GM19099 (cell line): Measurements from ENCODE around the gene SPPL3.

ENCODE experiments used
- POLR2A ChIP-seq: IDR thresholded peaks from 3 replicates; pipeline ENCODE4 v1.6.1; 2011; ENCODE audit warnings: low read depth; ENCODE audit not compliant: insufficient read length; ENCODE audit errors: extremely low read depth

SPPL3 gene

GRCh38 chr12:120844768-120845449 lies 59.2 kb downstream of the SPPL3 start:
- TF ChIP-seq POLR2A: no peak

- no peak for TF ChIP-seq POLR2A
Measured at GRCh38 chr12:120844297-120844696, 59.9 kb downstream of the SPPL3 start.

DNA sequence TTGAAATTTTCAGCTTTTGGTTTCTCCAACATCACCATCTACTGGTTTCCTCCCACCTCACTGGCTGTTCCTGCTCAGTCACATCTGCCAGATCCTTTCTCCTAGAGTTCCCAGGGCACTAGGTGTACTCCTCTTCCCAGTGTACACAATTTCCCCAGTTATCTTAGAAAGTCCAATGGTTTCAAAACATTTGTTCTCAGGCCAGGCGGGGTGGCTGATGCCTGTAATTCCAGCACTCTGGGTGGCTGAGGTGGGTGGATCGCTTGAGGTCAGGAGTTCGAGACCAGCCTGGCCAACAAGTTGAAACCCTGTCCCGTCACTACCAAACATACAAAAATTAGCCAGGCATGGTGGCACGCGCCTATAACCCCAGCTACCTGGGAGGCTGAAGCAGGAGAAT lies 60.7 kb downstream of the SPPL3 start:
- TF ChIP-seq POLR2A: no peak

- no peak for TF ChIP-seq POLR2A
Measured at GRCh38 chr12:120842595-120842994, 61.6 kb downstream of the SPPL3 start.

- no peak for TF ChIP-seq POLR2A
Measured at GRCh38 chr12:120841525-120841924, 62.6 kb downstream of the SPPL3 start.

- no peak for TF ChIP-seq POLR2A
Measured at GRCh38 chr12:120839503-120839902, 64.7 kb downstream of the SPPL3 start.

DNA sequence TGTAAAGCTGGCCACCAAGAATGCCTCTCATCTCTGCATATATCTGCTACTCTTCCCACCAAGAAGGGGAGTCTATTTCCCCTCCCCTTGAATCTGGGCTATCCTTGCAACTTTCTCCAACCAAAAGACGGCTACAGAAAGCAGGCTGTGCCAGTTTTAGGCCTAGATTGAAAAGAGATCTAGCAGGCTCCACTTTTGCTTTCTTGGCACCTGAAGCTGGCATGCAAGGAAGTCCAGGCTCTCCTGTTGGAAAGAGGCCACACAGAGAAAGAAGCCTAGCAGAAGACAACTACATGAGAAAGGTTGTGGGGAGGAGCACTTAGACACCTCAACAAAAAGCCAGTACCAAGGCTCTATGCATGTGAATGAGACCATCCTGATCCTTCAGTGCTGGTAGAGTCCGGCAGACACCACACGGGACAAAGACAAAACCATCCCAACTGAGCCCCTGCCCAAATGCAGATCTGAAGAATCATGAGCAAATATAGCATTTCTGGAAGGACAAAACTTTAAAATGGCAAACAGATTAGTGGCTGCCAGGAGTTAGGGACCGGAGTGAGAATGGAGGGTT lies 68.0 kb downstream of the SPPL3 start:
- TF ChIP-seq POLR2A: no peak

- TF ChIP-seq POLR2A: no peak
Measured at GRCh38 chr12:120835657-120836056, 68.5 kb downstream of the SPPL3 start.

DNA sequence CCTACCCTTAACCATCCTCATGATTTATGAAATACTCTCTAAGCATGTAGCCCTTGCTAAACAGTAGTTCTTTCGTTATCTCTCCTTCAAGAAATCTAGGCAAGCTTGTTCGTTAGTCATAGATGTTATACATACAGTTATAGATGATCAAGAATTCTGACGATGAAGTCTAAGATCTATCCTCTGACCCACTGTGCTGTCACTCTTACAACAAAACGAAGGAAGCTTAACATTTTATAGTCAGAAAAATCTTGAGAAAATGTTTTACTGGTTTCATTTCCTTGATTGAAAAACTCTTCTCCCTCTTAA lies 68.9 kb downstream of the SPPL3 start:
- TF ChIP-seq POLR2A: no peak

GRCh38 chr12:120834489-120835303 lies 69.5 kb downstream of the SPPL3 start:
- TF ChIP-seq POLR2A: no peak

GRCh38 chr12:120833849-120834248 lies 70.3 kb downstream of the SPPL3 start:
- no peak for TF ChIP-seq POLR2A

- no peak for TF ChIP-seq POLR2A
Measured at GRCh38 chr12:120832737-120833136, 71.4 kb downstream of the SPPL3 start.

GRCh38 chr12:120831648-120832267 lies 72.4 kb downstream of the SPPL3 start:
- TF ChIP-seq POLR2A: no peak

- TF ChIP-seq POLR2A: no peak
Measured at GRCh38 chr12:120830966-120831365, 73.2 kb downstream of the SPPL3 start.

- TF ChIP-seq POLR2A: no peak
Measured at GRCh38 chr12:120830052-120830940, 73.9 kb downstream of the SPPL3 start.
